Stimulated activated CD8-positive, alpha-beta memory T cell treated with anti-CD3 and anti-CD28 coated beads, Interleukin-4, amount 100 ng/mL, for 1 hour (primary cell): ENCODE data around the gene DGKQ.
"Not testable (repeated sequence)": the region's sequence is repeated elsewhere in the genome, so short reads cannot be mapped to it uniquely, and the experiment has no call there.

Source experiments
- DNase-seq, 2 donors: peaks; one replicate each; pipeline ENCODE4 v3.0.0-alpha.2; 2020; ENCODE audit warnings: low read depth in 2 of 2, low spot score in 1 of 2

DGKQ gene

GRCh38 chr4:1009542-1010394, 36.4 kb upstream of the DGKQ start:
- DNase-seq = peak; percentile 53 to 66

- no peak for DNase-seq
Measured at GRCh38 chr4:1008840-1009541, 35.6 kb upstream of the DGKQ start.

- no peak for DNase-seq
Measured at GRCh38 chr4:1006856-1007255, 33.5 kb upstream of the DGKQ start.

GRCh38 chr4:1004557-1005485, 31.5 kb upstream of the DGKQ start:
- no peak for DNase-seq

GRCh38 chr4:1004071-1004418, 30.7 kb upstream of the DGKQ start:
- no peak for DNase-seq

- no peak for DNase-seq
Measured at GRCh38 chr4:1003271-1004070, 30.1 kb upstream of the DGKQ start.

- DNase-seq = no peak
Measured at GRCh38 chr4:1002631-1003251, 29.4 kb upstream of the DGKQ start.

GRCh38 chr4:1002131-1002630, 28.8 kb upstream of the DGKQ start:
- no peak for DNase-seq

GRCh38 chr4:1001561-1002130, 28.3 kb upstream of the DGKQ start:
- no peak for DNase-seq

GRCh38 chr4:1000686-1001260, 27.4 kb upstream of the DGKQ start:
- DNase-seq = no peak

GRCh38 chr4:999882-1000425, 26.6 kb upstream of the DGKQ start:
- no peak for DNase-seq

GRCh38 chr4:999240-999863, 26.0 kb upstream of the DGKQ start:
- not testable (repeated sequence) for DNase-seq

- no peak for DNase-seq
Measured at GRCh38 chr4:998096-998691, 24.8 kb upstream of the DGKQ start.

- DNase-seq = no peak
Measured at GRCh38 chr4:997375-998071, 24.2 kb upstream of the DGKQ start.

- DNase-seq = no peak
Measured at GRCh38 chr4:996997-997374, 23.6 kb upstream of the DGKQ start.

- no peak for DNase-seq
Measured at GRCh38 chr4:996030-996996, 22.9 kb upstream of the DGKQ start.
